Stimulated activated CD4-positive, alpha-beta T cell treated with anti-CD3 and anti-CD28 coated beads, Interleukin-4, amount 100 ng/mL, for 24 hours (primary cell): Measurements from ENCODE around the gene ARTN.

Experiments
- DNase-seq: peaks from one replicate; pipeline ENCODE4 v3.0.0-alpha.2; 2020

ARTN gene

DNA sequence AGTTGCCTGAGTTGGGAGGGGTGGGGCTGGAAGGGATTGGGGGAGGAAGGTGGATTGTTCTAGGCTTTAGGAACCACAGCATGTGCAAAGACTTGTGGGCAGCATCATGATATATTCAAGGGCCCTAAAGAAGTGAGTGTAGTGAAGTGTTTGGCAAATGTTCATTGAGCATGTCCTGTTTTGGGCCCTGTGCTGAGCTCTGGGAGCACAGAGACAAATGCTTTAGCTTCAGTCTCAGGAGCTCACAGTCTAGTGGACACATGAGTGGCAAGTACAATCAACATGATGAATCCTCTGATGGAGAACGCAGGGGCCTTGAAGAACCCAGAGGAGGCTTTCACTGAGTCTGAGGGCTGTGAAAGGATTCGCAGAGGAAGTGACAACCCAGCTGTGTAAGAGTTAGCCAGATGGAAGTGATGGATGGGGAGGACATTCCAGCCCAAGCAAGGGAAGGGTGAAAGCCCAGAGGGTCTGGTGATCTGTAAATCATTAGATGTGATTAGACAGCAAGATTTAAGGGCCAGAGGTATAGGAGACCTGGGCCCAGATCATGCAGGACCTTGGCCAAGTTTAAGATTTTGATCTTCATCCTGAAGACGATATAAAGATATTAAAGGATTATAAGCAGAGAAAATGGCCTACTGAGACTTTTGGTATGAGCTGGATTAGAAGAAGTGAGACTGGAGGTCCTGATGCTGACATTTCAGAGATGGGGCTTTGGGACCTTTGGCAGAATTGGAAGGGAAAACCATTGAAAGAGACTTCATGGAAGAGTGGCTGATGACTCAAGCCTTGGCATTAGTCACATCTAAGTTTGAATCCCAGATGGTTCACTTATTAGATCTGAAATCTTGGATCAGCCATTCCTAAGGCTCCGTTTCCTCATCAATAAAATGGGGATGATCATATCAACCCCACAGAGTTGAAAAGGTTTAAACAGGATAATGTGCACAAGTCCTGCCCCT lies 17.7 kb downstream of the ARTN start:
- no peak for DNase-seq

DNA sequence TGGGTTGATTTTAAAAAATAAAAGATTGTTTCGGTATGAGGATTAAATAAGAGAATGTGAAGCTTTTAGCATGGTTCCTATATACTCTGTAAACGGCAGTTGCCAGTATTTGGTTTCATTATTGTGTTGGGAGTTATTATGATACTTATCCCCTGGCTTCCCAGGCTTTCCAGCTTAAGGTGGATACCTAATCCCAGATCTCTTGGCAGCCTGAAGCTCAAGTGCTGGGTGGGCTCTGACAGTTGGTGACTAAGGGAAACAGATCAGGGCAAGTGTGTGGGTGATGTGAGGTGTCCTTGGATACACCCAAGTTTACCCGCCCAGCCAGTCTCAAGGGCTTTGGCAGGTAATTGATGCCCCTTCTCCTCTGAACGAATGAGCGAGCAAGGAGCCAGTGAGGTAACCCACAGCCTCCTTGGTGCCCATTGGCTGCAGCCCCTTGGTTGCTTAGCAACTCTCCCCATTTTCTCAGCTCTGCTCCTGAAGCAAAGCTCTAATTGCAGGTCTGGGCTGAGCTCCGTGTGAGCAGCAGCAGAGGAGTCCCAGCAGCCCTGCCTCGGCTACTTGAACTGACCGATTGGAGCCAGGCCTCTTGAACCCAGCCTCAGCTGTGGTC lies 19.2 kb downstream of the ARTN start:
- DNase-seq, result no peak

DNA sequence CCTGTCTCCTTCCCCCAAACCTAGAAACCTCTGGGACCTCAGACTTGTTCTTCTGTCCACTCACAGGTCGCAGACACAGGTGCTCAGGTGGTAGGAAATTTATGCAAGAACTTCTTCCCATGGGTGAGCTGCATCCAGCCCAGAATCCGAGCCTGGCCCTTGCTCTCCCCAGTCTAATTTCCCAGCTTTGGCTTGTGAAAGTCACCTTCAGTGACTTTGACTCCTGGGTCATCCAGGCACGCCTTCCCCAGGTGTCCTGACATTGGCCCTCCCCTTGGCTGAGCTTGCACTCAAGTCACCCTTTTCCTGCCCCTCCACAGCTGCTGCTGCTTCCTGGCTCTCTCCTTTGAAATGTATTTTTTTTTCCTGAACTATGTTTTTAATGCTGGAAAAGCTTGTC lies 19.8 kb downstream of the ARTN start:
- no peak for DNase-seq

DNA sequence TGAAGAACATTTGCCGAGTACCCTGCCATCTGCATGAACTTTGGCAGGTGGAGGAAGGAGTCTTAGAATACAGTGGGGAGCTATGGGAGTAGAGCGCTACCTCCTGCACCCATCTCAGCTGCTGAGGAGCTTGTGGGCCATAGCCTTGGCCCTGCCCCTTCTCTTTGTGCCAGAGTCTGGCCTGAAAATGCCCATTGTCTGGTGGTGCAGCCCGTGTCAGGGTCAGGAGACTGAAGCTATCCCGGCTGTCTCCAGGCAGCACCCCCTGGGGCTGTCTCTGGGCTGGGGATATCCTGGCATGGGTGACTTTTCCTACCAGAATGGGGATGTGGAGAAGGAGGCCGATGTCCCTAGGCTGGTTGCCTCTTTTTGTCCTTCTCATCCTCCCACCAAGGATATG lies 20.4 kb downstream of the ARTN start:
- no peak for DNase-seq

DNA sequence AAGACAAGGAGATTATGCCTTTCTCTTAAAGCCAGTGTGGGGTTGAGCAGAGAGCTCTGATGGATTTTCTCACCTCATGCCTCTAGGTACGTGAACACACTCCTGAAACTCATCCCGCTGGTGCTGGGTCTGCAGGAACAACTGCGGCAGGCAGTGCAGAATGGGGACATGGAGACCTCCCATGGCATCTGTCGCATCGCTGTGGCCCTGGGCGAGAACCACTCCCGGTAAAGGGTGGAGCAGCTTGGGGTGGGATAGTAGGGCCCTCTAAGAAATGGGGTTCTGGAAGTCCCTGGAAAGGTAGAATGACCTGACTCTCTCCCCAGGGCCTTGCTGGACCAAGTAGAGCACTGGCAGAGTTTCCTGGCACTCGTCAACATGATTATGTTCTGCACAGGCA lies 22.6 kb downstream of the ARTN start:
- no peak for DNase-seq

DNA sequence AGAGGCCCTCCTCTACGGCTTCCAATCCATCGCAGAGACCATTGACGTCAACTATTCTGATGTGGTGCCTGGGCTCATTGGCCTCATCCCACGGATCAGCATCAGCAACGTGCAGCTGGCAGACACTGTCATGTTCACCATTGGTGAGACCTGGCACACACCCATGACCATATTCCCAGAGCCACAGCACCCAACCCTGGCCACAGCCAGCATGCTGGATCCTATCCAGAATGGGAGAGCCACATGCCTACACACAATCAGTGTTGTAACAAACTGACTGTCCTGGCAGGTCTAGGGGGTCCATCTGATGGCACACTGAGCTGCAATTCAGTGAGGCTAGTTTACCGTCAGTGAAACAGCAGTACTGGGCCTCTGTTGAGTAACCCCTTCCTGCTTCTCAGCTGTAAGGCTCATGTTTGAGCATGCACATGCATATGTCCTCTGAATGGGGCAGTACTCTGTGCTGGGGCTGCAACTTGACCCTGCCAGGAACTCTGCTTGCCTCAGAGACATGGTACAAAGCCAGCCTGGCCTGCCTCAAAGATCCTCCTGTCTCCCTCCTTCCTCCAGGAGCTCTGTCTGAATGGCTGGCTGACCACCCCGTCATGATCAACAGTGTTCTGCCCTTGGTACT lies 23.9 kb downstream of the ARTN start:
- no peak for DNase-seq

DNA sequence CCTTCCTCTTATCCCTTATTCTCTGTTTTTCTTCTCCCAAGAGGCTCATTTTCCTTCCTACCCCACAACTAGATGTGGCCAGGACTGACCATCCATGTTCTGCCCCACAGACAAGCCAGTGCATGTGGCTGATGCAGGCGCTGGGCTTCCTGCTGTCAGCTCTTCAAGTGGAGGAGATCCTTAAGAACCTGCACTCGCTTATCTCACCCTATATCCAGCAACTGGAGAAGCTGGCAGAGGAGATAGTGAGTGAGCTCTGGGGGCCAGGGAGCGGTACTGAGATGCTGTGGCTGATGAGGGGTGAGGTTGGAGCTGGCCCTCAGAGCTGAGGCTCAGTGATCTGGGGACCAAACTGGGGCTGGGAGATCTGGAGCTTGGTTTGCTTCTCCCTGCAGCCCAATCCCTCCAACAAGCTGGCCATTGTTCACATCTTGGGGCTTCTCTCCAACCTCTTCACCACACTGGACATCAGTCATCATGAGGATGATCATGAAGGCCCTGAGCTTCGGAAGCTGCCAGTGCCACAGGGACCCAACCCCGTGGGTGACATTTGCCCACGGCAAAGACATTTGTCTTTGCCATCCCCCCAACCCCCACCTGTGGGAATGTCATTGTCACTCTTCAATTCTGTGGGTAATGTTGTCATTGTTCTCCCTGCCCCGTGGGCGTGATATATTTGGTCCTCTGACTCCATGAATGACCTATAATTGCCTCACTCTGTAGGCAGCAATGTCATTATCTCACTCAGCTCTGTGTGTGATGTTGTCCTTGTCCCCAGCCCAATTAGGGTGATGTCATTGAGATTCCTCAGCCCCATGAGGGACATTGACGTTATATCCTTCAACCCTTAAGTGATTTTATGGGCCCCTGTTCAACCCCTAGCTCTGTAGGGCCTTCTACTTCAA lies 25.0 kb downstream of the ARTN start:
- no peak for DNase-seq

DNA sequence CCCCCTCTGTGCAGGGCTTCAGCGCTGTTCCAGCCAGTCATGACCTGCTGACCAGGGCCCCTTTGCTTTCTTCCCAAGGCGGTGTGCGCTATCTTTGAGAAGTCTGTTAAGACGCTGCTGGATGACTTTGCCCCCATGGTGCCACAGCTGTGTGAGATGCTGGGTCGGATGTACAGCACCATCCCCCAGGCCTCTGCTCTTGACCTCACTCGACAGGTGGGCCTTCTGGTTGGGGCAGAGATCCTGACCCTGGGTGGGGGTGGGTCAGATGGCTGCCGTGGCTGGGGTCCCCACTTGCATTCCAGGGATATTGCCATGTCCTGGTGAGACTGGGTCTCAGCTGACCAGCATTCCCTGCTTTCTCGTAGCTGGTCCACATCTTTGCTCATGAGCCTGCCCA lies 27.2 kb downstream of the ARTN start:
- DNase-seq, result no peak

DNA sequence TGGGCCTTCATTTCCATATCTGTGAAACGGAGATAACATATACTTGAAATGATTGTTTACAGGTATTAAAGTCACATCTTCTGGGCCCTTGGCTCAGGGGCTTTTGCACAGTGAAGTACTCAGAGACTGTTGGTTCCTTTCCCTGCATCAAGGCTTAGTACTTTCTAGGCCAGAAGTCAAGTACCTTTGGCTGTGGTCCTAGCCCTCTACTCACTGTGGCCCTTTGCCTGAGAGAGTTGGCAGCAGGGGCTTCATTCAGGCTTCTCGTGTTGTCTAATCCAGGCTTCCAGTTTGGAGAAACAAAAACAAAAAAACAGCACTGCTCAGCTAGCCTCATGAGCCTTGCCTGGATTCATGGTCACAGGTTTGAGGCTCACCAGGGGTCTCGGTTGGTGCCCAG lies 28.1 kb downstream of the ARTN start:
- DNase-seq, result no peak

DNA sequence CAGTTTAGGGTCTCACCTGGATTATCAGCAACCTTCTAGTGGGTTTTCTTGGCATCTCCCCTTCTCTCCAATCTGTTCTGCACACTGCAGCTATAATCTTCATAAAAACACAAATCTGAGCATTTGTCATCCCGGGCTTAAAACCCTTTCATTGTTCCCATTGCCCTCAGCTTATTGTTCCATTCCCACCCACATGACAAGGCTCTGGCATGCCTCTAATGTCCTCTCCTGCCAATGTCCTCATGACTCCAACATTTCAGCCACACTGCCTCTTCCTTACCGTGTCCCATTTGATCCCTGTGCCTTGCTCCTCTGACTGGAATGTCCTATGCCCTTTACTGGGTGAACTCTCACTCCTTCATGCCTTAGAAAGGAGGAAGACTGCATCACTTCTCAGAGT lies 28.7 kb downstream of the ARTN start:
- no peak for DNase-seq

DNA sequence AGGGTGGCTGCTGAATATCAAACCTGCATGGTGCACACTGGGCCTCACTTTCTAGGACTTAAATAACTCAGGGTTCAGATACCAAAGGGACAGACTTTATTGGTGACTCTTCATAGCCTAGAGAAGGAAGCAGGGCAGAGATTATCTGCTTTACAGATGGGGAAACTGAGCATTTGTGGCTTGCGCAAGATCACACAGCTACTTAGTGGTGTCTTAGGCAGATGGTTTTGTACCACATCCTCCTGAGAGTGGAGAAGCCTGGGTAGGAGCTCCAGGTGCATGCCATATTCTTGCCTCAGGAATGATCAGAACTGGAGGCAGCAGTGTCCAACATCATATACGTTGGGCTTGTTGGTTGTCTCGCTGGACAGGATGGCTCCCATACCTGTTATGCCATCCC lies 29.4 kb downstream of the ARTN start:
- DNase-seq, result no peak

DNA sequence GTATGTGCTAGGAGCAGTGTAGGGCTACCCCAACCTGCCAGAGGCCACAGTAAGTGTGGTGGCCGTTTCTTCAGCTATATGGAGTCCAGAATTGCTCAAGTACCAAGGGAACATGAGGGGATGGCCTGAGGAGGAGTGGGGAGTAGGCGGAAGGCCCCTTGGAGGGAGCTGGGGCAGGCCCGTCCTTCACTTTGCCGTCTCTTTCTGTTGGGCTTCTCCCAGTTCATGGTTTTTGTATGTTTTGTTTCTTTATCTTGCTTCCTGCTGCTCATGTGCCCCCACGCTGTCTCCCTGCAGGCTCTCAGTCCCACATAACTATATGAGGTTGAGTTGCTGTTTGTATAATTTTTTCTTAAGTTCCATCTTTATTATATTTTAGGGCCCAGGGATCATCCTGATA lies 30.3 kb downstream of the ARTN start:
- DNase-seq, result no peak

DNA sequence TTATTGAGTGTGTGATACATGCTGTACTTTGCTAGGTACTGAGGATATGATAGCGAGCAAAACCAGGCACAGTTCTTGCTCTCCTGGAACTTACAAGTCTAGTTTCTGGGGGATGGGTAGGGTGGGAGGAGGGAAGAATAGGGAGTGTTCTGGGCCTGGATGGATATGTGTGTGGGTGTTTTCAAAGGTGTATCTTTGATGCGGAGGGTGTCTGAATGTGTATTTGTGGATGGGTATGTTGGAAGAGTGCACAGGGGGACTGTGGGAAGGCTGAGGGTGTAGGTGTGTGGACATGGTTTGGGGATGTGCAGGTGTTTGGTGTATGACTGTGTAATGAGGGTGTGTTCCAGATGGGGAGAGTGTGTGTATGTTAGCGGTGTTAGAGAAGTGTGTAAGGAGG lies 31.7 kb downstream of the ARTN start:
- no peak for DNase-seq

DNA sequence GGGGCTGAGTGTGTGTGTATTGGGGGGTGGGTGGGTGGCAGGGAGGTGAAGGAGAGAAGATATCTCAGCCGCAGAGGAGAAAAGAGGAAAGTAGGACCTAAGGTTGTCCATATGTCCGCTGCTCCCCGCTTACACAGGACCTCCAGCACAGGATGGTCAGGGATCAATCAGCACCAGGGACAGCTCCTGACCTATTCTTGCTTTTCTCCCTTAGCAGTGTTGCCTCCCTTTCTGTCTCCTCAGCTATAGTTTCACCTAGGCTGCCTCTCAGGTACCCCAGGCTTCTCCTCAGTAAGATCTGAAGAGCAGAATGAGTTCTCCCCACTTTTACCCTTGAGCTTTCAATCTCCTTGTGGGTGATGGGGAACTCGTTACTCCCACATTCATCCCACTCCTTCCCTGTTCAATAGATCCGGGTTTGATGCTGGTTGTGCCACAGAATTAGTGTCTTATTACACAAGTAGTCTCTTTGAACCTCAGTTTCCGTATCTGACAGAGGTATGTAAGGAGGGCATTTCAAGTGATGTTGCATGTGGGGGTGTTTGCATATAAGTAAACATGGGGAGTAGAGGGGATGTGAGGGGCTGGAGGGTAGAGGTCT lies 34.8 kb downstream of the ARTN start:
- peak; percentile 23 for DNase-seq

DNA sequence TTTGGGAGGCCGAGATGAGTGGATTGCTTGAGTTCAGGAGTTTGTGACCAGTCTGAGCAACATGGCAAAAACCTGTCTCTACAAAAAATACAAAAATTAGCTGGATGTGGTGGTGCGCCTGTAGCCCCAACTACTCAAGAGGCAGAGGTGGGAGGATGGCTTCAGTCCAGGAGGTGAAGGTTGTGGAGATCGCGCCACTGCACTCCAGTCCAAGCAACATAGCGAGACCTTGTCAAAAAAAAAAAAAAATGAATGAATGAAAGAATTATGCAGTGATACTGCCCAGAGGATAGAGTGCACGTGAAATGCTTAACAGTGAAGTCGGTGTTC lies 35.8 kb downstream of the ARTN start:
- no peak for DNase-seq

DNA sequence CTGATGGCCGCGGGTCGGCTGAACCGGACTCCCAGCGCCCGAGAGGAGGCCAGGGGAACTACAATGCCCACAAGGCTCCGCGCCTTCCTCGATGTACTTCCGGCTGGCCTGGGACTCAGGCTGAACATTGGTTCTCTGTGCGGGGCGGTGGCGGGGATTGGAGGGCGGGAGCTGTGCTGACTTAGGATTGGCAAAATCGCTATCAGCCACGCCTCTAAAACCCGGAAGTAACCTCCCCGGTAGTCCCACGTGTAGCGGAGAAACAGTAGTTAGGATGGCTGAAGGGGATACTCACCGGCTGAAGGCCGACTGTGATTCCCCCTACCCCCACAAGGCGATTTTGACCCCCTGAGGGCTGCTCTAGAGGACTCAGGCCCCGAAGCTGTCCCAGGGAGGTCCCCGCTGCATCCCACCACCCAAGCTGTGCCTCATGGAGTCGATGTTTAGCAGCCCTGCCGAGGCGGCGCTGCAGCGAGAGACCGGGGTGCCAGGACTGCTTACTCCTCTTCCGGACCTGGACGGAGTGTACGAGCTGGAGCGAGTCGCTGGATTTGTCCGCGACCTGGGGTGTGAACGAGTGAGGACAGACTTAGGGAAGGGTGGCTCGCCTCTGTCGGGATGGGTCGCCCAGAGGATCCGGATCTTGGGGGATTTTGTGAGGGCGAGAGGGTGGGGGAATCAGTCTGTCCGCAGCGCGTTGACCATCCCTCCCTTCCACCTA lies 36.3 kb downstream of the ARTN start, which contains the start of gene DPH2:
TSS of gene DPH2 (plus strand) at position 265 of the 721 bp plus-strand sequence. CDS start at position 431, 166 bp downstream.
- peak; percentile 97 for DNase-seq

DNA sequence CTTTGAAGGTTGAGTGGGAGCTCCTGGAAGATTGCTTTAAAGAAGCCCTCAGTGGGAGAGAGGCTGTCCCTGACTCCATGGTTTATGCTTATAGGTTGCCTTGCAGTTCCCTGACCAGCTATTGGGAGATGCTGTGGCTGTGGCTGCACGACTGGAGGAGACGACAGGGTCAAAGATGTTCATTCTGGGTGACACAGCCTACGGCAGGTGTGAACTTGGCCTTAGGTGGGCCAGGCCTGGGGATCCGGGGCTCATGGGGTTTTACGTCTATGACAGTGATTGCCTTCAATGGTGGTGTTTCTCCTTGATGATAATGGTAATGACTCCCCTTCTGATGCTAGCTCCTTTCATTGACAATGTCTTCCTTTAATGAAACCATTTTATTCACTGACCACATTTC lies 36.9 kb downstream of the ARTN start:
- DNase-seq, result no peak

DNA sequence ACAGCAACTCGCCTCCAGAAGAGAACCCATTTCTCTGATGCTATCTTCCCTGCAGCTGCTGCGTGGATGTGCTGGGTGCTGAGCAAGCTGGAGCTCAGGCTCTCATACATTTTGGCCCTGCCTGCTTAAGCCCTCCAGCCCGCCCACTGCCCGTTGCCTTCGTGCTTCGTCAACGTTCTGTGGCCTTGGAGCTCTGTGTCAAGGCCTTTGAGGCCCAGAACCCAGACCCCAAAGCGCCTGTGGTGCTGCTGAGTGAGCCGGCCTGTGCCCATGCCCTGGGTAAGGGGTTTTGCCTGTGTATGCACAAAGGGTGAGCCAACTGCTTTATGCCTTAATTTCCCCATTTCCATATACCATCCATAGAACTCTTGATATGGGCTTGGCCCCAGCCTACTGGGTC lies 37.3 kb downstream of the ARTN start:
- no peak for DNase-seq

DNA sequence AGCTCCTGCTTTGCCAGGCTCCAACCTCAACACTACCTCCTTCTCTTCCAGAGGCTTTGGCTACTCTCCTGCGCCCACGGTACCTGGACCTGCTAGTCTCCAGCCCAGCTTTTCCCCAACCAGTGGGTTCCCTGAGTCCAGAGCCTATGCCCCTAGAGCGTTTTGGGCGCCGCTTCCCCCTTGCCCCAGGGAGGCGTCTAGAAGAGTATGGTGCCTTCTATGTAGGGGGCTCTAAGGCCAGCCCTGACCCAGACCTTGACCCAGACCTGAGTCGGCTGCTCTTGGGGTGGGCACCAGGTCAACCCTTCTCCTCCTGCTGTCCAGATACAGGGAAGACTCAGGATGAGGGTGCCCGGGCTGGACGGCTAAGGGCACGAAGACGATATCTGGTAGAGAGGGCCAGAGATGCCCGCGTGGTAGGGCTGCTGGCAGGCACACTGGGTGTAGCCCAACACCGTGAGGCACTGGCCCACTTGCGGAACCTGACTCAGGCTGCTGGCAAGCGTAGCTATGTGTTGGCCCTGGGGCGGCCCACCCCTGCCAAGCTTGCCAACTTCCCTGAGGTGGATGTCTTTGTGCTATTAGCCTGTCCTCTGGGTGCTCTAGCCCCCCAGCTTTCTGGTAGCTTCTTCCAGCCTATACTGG lies 37.9 kb downstream of the ARTN start:
- DNase-seq, result no peak

DNA sequence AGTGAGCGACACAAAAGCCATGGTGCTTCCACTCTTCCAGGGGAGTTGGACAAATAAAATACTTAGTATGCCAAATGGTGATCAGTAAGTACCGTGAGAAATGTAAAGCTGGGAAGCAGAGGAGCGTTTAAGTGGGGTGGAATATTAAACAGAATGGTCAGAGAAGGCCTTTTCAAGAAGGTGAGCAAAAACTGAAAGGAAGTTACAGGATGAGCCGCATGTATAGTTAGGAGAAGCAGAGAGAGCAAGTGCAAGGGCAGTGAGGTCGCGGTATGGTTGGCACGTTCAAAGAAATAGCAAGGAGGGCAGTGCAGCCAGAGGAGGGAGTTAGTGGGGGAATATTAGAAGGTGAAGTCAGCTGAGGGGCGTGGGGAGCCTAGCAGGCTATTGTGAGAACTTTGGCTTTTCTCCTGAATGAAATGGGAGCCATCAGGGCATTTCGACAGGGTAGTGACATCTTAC lies 40.4 kb downstream of the ARTN start:
- DNase-seq, result no peak
